Measurements from ENCODE around the gene FHOD1. TPM values are rescaled to one million over a fixed set of nuclear protein-coding genes. Genes with fewer than 3 reads are reported as not detected.
A peak's percentile ranks its signal among the peaks of the same experiment; 100 is the strongest.

The FHOD1 gene
- total and polyA plus RNA-seq, 9 of the 15 experiments (the other 6 are each of a cell fraction or from before 2014, with no cell fraction given) = 18.7 to 126 (median 32.3) TPM

DNA sequence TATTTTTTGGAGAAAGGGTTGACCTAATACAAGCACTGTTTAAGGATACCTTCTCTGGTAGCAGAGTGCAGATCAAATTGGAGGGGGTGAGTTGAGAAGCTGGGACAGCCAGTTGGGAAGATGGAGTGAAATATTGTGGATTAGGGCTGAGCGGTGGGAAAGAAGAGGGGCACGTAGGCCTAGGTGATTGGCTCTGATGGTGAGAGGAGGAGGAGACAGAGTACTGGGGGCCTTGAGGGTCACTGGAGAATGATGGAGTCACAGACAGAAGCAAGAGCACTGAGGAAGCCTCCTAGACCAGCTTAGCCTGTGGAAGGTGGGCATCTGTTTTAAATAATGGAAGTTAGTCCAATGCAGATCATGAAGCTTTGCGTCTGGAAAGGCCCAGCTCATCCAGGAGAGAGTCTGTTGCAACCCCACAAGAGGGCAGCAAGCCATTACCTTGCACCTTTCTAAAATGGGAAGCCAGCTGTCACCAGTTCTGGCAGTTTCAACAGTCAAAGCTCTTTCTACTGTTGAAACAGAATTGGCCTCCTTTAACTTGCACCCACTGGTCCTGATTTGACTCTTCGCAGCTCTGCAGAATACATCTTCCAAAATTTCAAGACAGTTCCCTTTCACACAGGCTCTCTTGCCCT lies 13.3 kb upstream of the FHOD1 start (continued):
- TF ChIP-seq, protein P1, sequence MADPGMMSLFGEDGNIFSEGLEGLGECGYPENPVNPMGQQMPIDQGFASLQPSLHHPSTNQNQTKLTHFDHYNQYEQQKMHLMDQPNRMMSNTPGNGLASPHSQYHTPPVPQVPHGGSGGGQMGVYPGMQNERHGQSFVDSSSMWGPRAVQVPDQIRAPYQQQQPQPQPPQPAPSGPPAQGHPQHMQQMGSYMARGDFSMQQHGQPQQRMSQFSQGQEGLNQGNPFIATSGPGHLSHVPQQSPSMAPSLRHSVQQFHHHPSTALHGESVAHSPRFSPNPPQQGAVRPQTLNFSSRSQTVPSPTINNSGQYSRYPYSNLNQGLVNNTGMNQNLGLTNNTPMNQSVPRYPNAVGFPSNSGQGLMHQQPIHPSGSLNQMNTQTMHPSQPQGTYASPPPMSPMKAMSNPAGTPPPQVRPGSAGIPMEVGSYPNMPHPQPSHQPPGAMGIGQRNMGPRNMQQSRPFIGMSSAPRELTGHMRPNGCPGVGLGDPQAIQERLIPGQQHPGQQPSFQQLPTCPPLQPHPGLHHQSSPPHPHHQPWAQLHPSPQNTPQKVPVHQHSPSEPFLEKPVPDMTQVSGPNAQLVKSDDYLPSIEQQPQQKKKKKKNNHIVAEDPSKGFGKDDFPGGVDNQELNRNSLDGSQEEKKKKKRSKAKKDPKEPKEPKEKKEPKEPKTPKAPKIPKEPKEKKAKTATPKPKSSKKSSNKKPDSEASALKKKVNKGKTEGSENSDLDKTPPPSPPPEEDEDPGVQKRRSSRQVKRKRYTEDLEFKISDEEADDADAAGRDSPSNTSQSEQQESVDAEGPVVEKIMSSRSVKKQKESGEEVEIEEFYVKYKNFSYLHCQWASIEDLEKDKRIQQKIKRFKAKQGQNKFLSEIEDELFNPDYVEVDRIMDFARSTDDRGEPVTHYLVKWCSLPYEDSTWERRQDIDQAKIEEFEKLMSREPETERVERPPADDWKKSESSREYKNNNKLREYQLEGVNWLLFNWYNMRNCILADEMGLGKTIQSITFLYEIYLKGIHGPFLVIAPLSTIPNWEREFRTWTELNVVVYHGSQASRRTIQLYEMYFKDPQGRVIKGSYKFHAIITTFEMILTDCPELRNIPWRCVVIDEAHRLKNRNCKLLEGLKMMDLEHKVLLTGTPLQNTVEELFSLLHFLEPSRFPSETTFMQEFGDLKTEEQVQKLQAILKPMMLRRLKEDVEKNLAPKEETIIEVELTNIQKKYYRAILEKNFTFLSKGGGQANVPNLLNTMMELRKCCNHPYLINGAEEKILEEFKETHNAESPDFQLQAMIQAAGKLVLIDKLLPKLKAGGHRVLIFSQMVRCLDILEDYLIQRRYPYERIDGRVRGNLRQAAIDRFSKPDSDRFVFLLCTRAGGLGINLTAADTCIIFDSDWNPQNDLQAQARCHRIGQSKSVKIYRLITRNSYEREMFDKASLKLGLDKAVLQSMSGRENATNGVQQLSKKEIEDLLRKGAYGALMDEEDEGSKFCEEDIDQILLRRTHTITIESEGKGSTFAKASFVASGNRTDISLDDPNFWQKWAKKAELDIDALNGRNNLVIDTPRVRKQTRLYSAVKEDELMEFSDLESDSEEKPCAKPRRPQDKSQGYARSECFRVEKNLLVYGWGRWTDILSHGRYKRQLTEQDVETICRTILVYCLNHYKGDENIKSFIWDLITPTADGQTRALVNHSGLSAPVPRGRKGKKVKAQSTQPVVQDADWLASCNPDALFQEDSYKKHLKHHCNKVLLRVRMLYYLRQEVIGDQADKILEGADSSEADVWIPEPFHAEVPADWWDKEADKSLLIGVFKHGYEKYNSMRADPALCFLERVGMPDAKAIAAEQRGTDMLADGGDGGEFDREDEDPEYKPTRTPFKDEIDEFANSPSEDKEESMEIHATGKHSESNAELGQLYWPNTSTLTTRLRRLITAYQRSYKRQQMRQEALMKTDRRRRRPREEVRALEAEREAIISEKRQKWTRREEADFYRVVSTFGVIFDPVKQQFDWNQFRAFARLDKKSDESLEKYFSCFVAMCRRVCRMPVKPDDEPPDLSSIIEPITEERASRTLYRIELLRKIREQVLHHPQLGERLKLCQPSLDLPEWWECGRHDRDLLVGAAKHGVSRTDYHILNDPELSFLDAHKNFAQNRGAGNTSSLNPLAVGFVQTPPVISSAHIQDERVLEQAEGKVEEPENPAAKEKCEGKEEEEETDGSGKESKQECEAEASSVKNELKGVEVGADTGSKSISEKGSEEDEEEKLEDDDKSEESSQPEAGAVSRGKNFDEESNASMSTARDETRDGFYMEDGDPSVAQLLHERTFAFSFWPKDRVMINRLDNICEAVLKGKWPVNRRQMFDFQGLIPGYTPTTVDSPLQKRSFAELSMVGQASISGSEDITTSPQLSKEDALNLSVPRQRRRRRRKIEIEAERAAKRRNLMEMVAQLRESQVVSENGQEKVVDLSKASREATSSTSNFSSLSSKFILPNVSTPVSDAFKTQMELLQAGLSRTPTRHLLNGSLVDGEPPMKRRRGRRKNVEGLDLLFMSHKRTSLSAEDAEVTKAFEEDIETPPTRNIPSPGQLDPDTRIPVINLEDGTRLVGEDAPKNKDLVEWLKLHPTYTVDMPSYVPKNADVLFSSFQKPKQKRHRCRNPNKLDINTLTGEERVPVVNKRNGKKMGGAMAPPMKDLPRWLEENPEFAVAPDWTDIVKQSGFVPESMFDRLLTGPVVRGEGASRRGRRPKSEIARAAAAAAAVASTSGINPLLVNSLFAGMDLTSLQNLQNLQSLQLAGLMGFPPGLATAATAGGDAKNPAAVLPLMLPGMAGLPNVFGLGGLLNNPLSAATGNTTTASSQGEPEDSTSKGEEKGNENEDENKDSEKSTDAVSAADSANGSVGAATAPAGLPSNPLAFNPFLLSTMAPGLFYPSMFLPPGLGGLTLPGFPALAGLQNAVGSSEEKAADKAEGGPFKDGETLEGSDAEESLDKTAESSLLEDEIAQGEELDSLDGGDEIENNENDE (IDR thresholded peaks at IDR 0.05; ENCODE audit: low read depth, low read length) = no peak
- TF ChIP-seq MTA3 (IDR thresholded peaks at IDR 0.05; ENCODE audit: borderline replicate concordance) = no peak
- no peak for TF ChIP-seq ZFP30 (CRISPR knock-in tag; IDR thresholded peaks at IDR 0.05; ENCODE audit: borderline replicate concordance)
- no peak for TF ChIP-seq ZKSCAN8 (CRISPR knock-in tag; IDR thresholded peaks at IDR 0.05)
- TF ChIP-seq BRCA1 (IDR thresholded peaks at IDR 0.05) = no peak
- TF ChIP-seq BRCA1 (CRISPR knock-in tag; IDR thresholded peaks at IDR 0.05) = no peak
- TF ChIP-seq, protein P2, sequence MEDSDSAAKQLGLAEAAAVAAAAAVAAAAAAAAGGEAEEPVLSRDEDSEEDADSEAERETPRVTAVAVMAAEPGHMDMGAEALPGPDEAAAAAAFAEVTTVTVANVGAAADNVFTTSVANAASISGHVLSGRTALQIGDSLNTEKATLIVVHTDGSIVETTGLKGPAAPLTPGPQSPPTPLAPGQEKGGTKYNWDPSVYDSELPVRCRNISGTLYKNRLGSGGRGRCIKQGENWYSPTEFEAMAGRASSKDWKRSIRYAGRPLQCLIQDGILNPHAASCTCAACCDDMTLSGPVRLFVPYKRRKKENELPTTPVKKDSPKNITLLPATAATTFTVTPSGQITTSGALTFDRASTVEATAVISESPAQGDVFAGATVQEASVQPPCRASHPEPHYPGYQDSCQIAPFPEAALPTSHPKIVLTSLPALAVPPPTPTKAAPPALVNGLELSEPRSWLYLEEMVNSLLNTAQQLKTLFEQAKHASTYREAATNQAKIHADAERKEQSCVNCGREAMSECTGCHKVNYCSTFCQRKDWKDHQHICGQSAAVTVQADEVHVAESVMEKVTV (CRISPR knock-in tag; IDR thresholded peaks at IDR 0.05) = peak; percentile 92
- TF ChIP-seq SP1 (CRISPR knock-in tag; IDR thresholded peaks at IDR 0.05) = 0 out of 2 replicates have a peak, but pooled peaks have one; percentile 33
- no peak for TF ChIP-seq MYBL2 (IDR thresholded peaks at IDR 0.05; ENCODE audit: low read depth)
- TF ChIP-seq MYBL2 (CRISPR knock-in tag; IDR thresholded peaks at IDR 0.05; ENCODE audit: borderline replicate concordance) = no peak
- no peak for TF ChIP-seq RAD51 (IDR thresholded peaks at IDR 0.05; ENCODE audit: borderline replicate concordance, low read depth)
- TF ChIP-seq RBM39 (optimal IDR thresholded peaks at IDR 0.05; ENCODE audit: low read depth, low read length) = no peak
- TF ChIP-seq, protein P3, sequence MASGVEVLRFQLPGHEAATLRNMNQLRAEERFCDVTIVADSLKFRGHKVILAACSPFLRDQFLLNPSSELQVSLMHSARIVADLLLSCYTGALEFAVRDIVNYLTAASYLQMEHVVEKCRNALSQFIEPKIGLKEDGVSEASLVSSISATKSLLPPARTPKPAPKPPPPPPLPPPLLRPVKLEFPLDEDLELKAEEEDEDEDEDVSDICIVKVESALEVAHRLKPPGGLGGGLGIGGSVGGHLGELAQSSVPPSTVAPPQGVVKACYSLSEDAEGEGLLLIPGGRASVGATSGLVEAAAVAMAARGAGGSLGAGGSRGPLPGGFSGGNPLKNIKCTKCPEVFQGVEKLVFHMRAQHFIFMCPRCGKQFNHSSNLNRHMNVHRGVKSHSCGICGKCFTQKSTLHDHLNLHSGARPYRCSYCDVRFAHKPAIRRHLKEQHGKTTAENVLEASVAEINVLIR (CRISPR knock-in tag; IDR thresholded peaks at IDR 0.05) = no peak
- 0 out of 2 replicates have a peak, but pooled peaks have one; percentile 60 for TF ChIP-seq ZC3H11A (IDR thresholded peaks at IDR 0.05; ENCODE audit: low read depth, low read length)

All from K562 (cell line).